GM18858 (cell line): ENCODE data around the gene TREX2.

Experiments used
- ATAC-seq: cut with Tn5 transposase; IDR thresholded peaks from one replicate; pipeline ENCODE4 v1.9.1; 2021; ENCODE audit not compliant: unreplicated experiment

TREX2 gene

GRCh38 chrX:153440556-153441135 lies 5.2 kb downstream of the TREX2 start:
- ATAC-seq = no peak

GRCh38 chrX:153439977-153440376 lies 5.9 kb downstream of the TREX2 start:
- ATAC-seq = no peak

- ATAC-seq = no peak
Observed at GRCh38 chrX:153438532-153438931, 7.3 kb downstream of the TREX2 start.

GRCh38 chrX:153435845-153436244 lies 10.0 kb downstream of the TREX2 start:
- no peak for ATAC-seq

- no peak for ATAC-seq
Observed at GRCh38 chrX:153434801-153435200, 11.1 kb downstream of the TREX2 start.

GRCh38 chrX:153433781-153434285 lies 12.0 kb downstream of the TREX2 start:
- ATAC-seq = no peak

GRCh38 chrX:153433161-153433680 lies 12.6 kb downstream of the TREX2 start:
- ATAC-seq = no peak

- ATAC-seq = no peak
Observed at GRCh38 chrX:153430796-153431195, 15.1 kb downstream of the TREX2 start.

GRCh38 chrX:153426204-153426603 lies 19.7 kb downstream of the TREX2 start:
- no peak for ATAC-seq

GRCh38 chrX:153423652-153424051 lies 22.2 kb downstream of the TREX2 start:
- ATAC-seq = no peak

- no peak for ATAC-seq
Observed at GRCh38 chrX:153421856-153422255, 24.0 kb downstream of the TREX2 start.

GRCh38 chrX:153420851-153421599 lies 24.8 kb downstream of the TREX2 start:
- no peak for ATAC-seq

GRCh38 chrX:153417637-153418036 lies 28.2 kb downstream of the TREX2 start:
- ATAC-seq = no peak

GRCh38 chrX:153416781-153417450 lies 28.9 kb downstream of the TREX2 start:
- no peak for ATAC-seq

GRCh38 chrX:153414856-153415510 lies 30.9 kb downstream of the TREX2 start:
- ATAC-seq = no peak

- ATAC-seq = no peak
Observed at GRCh38 chrX:153413731-153414130, 32.1 kb downstream of the TREX2 start.

GRCh38 chrX:153412746-153413720 lies 32.8 kb downstream of the TREX2 start:
- no peak for ATAC-seq

GRCh38 chrX:153411988-153412574 lies 33.8 kb downstream of the TREX2 start:
- ATAC-seq = no peak

- ATAC-seq = no peak
Observed at GRCh38 chrX:153411255-153411987, 34.4 kb downstream of the TREX2 start, which contains the start of gene ZFP92. TSS of gene ZFP92 (plus strand) at chrX:153411472. CDS start at chrX:153418323, 6,851 bp downstream.
